ENCODE measurements around the gene LY6G6F. TPM values are rescaled to one million over a fixed set of nuclear protein-coding genes. Genes with fewer than 3 reads are reported as not detected.

LY6G6F gene
- total and polyA plus RNA-seq, 2 of the 13 experiments (the other 11 are each of a cell fraction or from before 2014, with no cell fraction given) = not detected

DNA sequence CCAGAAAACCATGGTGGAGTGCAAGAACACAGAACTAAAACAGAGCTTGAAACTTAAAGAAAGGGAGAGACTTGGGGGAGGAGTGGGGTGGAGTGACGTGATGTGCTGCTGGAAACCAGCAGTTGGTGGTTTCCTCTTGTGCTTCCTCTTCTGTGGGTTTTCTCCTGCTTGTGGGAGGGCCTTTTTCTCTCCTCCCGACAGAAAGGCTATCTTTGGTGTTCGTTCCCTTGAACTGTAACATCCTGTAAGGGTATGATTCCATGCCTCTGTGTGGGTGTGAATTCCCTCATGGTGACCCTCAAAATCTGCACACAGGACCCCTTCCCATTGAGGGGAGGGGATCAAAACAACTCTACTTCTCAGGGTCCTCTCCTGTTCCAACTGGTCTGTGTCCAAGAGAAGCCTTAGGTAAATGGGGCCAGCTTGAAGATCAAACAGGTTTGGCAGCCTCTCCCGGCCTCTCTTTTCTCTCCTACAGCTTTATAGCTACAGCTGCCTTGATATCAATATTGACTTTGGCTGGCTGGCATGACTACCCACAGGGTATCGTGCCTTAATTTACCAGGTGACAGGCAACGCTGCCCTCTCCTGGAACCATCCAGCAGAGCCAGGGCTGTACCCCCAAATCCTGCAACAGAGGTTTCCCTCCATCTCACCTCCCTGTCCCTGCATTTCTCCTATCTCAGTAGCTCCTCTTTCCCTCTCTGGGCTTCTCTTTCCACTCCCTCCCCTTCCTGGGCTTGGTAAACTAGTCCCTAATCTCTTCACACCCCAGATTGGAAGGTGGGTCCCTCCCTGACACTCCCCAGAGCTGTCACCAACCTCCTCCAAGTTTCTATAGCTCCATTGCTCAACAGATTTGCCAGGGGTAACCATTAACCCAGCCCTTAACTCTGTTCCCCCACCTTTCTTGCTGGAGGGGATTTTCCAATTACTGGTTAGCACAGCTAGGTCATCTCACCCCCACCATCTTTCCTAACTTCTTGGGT, 31.6 kb downstream of the LY6G6F start (continued):
- TF ChIP-seq, protein P1, sequence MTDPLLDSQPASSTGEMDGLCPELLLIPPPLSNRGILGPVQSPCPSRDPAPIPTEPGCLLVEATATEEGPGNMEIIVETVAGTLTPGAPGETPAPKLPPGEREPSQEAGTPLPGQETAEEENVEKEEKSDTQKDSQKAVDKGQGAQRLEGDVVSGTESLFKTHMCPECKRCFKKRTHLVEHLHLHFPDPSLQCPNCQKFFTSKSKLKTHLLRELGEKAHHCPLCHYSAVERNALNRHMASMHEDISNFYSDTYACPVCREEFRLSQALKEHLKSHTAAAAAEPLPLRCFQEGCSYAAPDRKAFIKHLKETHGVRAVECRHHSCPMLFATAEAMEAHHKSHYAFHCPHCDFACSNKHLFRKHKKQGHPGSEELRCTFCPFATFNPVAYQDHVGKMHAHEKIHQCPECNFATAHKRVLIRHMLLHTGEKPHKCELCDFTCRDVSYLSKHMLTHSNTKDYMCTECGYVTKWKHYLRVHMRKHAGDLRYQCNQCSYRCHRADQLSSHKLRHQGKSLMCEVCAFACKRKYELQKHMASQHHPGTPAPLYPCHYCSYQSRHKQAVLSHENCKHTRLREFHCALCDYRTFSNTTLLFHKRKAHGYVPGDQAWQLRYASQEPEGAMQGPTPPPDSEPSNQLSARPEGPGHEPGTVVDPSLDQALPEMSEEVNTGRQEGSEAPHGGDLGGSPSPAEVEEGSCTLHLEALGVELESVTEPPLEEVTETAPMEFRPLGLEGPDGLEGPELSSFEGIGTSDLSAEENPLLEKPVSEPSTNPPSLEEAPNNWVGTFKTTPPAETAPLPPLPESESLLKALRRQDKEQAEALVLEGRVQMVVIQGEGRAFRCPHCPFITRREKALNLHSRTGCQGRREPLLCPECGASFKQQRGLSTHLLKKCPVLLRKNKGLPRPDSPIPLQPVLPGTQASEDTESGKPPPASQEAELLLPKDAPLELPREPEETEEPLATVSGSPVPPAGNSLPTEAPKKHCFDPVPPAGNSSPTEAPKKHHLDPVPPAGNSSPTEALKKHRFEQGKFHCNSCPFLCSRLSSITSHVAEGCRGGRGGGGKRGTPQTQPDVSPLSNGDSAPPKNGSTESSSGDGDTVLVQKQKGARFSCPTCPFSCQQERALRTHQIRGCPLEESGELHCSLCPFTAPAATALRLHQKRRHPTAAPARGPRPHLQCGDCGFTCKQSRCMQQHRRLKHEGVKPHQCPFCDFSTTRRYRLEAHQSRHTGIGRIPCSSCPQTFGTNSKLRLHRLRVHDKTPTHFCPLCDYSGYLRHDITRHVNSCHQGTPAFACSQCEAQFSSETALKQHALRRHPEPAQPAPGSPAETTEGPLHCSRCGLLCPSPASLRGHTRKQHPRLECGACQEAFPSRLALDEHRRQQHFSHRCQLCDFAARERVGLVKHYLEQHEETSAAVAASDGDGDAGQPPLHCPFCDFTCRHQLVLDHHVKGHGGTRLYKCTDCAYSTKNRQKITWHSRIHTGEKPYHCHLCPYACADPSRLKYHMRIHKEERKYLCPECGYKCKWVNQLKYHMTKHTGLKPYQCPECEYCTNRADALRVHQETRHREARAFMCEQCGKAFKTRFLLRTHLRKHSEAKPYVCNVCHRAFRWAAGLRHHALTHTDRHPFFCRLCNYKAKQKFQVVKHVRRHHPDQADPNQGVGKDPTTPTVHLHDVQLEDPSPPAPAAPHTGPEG (CRISPR knock-in tag; IDR thresholded peaks at IDR 0.05) = 0 out of 2 replicates have a peak, but pooled peaks have one; percentile 46
- TF ChIP-seq, protein P2, sequence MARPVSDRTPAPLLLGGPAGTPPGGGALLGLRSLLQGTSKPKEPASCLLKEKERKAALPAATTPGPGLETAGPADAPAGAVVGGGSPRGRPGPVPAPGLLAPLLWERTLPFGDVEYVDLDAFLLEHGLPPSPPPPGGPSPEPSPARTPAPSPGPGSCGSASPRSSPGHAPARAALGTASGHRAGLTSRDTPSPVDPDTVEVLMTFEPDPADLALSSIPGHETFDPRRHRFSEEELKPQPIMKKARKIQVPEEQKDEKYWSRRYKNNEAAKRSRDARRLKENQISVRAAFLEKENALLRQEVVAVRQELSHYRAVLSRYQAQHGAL (CRISPR knock-in tag; IDR thresholded peaks at IDR 0.05; ENCODE audit: not compliant biosample characterization) = no peak
- TF ChIP-seq, protein P3, sequence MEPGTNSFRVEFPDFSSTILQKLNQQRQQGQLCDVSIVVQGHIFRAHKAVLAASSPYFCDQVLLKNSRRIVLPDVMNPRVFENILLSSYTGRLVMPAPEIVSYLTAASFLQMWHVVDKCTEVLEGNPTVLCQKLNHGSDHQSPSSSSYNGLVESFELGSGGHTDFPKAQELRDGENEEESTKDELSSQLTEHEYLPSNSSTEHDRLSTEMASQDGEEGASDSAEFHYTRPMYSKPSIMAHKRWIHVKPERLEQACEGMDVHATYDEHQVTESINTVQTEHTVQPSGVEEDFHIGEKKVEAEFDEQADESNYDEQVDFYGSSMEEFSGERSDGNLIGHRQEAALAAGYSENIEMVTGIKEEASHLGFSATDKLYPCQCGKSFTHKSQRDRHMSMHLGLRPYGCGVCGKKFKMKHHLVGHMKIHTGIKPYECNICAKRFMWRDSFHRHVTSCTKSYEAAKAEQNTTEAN (CRISPR knock-in tag; conservative IDR thresholded peaks at IDR 0.05) = 0 out of 2 replicates have a peak, but pooled peaks have one; percentile 37
- TF ChIP-seq ZNF839 (CRISPR knock-in tag; IDR thresholded peaks at IDR 0.05; ENCODE audit: borderline replicate concordance) = no peak
- TF ChIP-seq MEIS1 (CRISPR knock-in tag; IDR thresholded peaks at IDR 0.05; ENCODE audit: borderline replicate concordance) = peak; percentile 96
- TF ChIP-seq, protein P4, sequence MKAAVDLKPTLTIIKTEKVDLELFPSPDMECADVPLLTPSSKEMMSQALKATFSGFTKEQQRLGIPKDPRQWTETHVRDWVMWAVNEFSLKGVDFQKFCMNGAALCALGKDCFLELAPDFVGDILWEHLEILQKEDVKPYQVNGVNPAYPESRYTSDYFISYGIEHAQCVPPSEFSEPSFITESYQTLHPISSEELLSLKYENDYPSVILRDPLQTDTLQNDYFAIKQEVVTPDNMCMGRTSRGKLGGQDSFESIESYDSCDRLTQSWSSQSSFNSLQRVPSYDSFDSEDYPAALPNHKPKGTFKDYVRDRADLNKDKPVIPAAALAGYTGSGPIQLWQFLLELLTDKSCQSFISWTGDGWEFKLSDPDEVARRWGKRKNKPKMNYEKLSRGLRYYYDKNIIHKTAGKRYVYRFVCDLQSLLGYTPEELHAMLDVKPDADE (CRISPR knock-in tag; IDR thresholded peaks at IDR 0.05) = no peak
- TF ChIP-seq, protein P5, sequence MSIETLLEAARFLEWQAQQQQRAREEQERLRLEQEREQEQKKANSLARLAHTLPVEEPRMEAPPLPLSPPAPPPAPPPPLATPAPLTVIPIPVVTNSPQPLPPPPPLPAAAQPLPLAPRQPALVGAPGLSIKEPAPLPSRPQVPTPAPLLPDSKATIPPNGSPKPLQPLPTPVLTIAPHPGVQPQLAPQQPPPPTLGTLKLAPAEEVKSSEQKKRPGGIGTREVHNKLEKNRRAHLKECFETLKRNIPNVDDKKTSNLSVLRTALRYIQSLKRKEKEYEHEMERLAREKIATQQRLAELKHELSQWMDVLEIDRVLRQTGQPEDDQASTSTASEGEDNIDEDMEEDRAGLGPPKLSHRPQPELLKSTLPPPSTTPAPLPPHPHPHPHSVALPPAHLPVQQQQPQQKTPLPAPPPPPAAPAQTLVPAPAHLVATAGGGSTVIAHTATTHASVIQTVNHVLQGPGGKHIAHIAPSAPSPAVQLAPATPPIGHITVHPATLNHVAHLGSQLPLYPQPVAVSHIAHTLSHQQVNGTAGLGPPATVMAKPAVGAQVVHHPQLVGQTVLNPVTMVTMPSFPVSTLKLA (IDR thresholded peaks at IDR 0.05) = no peak
- TF ChIP-seq SMAD9 (CRISPR knock-in tag; IDR thresholded peaks at IDR 0.05) = no peak
- peak; percentile 61; the same call in 1 of the 2 replicates for TF ChIP-seq NFKBIZ (CRISPR knock-in tag; IDR thresholded peaks at IDR 0.05)
- TF ChIP-seq ZFP36L2 (CRISPR knock-in tag; IDR thresholded peaks at IDR 0.05) = peak; percentile 69; the same call in 1 of the 2 replicates
- TF ChIP-seq ZBTB7B (CRISPR knock-in tag; IDR thresholded peaks at IDR 0.05) = peak; percentile 79; the same call in 1 of the 2 replicates
- peak; percentile 38 for TF ChIP-seq STAG1 (CRISPR knock-in tag; IDR thresholded peaks at IDR 0.05)
- TF ChIP-seq, protein P6, sequence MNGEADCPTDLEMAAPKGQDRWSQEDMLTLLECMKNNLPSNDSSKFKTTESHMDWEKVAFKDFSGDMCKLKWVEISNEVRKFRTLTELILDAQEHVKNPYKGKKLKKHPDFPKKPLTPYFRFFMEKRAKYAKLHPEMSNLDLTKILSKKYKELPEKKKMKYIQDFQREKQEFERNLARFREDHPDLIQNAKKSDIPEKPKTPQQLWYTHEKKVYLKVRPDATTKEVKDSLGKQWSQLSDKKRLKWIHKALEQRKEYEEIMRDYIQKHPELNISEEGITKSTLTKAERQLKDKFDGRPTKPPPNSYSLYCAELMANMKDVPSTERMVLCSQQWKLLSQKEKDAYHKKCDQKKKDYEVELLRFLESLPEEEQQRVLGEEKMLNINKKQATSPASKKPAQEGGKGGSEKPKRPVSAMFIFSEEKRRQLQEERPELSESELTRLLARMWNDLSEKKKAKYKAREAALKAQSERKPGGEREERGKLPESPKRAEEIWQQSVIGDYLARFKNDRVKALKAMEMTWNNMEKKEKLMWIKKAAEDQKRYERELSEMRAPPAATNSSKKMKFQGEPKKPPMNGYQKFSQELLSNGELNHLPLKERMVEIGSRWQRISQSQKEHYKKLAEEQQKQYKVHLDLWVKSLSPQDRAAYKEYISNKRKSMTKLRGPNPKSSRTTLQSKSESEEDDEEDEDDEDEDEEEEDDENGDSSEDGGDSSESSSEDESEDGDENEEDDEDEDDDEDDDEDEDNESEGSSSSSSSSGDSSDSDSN (CRISPR knock-in tag; IDR thresholded peaks at IDR 0.05) = peak; percentile 37
